ENCODE measurements around the gene GPS2.
A peak's percentile ranks its signal among the peaks of the same experiment; 100 is the strongest.
"Not testable (repeated sequence)": the region's sequence is repeated elsewhere in the genome, so short reads cannot be mapped to it uniquely, and the experiment has no call there.

Gene GPS2

GRCh38 chr17:7314719-7315569, at the start of gene GPS2:
TSS of gene GPS2 (minus strand) at chr17:7315360. CDS start at chr17:7315052, 308 bp downstream.
- DNase-seq (ENCODE audit: low read depth in 3 of 3), result peak; percentile 79 to 92 (median 87)

- no peak for DNase-seq (ENCODE audit: low read depth in 3 of 3)
These were observed 48.2 kb upstream of the GPS2 start for GRCh38 chr17:7363311-7363710.

- no peak for DNase-seq (ENCODE audit: low read depth in 3 of 3)
These were observed 46.7 kb upstream of the GPS2 start for GRCh38 chr17:7361906-7362305.

- no peak for DNase-seq (ENCODE audit: low read depth in 3 of 3)
These were observed 42.2 kb upstream of the GPS2 start for GRCh38 chr17:7357381-7357780.

- no peak for DNase-seq (ENCODE audit: low read depth in 3 of 3)
These were observed 41.6 kb upstream of the GPS2 start for GRCh38 chr17:7356756-7357155.

GRCh38 chr17:7356072-7356549, 41.0 kb upstream of the GPS2 start:
- DNase-seq (ENCODE audit: low read depth in 3 of 3), result peak; percentile 76 to 83 (median 78)

GRCh38 chr17:7355573-7355972, 40.4 kb upstream of the GPS2 start:
- DNase-seq (ENCODE audit: low read depth in 3 of 3), result no peak

- no peak for DNase-seq (ENCODE audit: low read depth in 3 of 3)
These were observed 39.9 kb upstream of the GPS2 start, which contains the start of gene TMEM95 for GRCh38 chr17:7355053-7355452. TSS of gene TMEM95 (plus strand) at chr17:7355156. CDS start at chr17:7355205, 49 bp downstream.

- DNase-seq (ENCODE audit: low read depth in 3 of 3), result peak in 2 of 3 donors; percentile 28 to 40
These were observed 39.2 kb upstream of the GPS2 start for GRCh38 chr17:7354262-7354843.

- DNase-seq (ENCODE audit: low read depth in 3 of 3), result no peak
These were observed 37.9 kb upstream of the GPS2 start for GRCh38 chr17:7352910-7353635.

GRCh38 chr17:7352503-7352889, 37.3 kb upstream of the GPS2 start:
- DNase-seq (ENCODE audit: low read depth in 3 of 3), result no peak

- peak; percentile 59 to 72 (median 59) for DNase-seq (ENCODE audit: low read depth in 3 of 3)
These were observed 36.7 kb upstream of the GPS2 start, which contains the start of gene KCTD11 for GRCh38 chr17:7351665-7352502. TSS of gene KCTD11 (plus strand) at chr17:7352162.

GRCh38 chr17:7348478-7349242, 33.5 kb upstream of the GPS2 start:
- no peak for DNase-seq (ENCODE audit: low read depth in 3 of 3)

GRCh38 chr17:7347630-7348477, 32.7 kb upstream of the GPS2 start:
- no peak for DNase-seq (ENCODE audit: low read depth in 3 of 3)

- DNase-seq (ENCODE audit: low read depth in 3 of 3), result no peak
These were observed 31.8 kb upstream of the GPS2 start for GRCh38 chr17:7346761-7347614.

GRCh38 chr17:7343250-7343649, 28.1 kb upstream of the GPS2 start:
- DNase-seq (ENCODE audit: low read depth in 3 of 3), result no peak

GRCh38 chr17:7341842-7342241, 26.7 kb upstream of the GPS2 start:
- DNase-seq (ENCODE audit: low read depth in 3 of 3), result no peak

- no peak for DNase-seq (ENCODE audit: low read depth in 3 of 3)
These were observed 25.0 kb upstream of the GPS2 start for GRCh38 chr17:7340179-7340578.

- DNase-seq (ENCODE audit: low read depth in 3 of 3), result not testable (repeated sequence)
These were observed 22.4 kb upstream of the GPS2 start for GRCh38 chr17:7337600-7337999.

Measured in stimulated activated CD4-positive, alpha-beta T cell treated with anti-CD3 and anti-CD28 coated beads, TNF-alpha, amount 100 ng/mL, for 48 hours (primary cell).